HL-60 (cell line): ENCODE measurements around the gene MSLN.
A peak's percentile ranks its signal among the peaks of the same experiment; 100 is the strongest.

Source experiments
- DNase-seq, 2 experiments: peaks; one replicate each; pipeline ENCODE4 v3.0.0-alpha.2; 2010 to 2020; ENCODE audit warnings: low read depth in 1 of 2, low spot score in 1 of 2
- H3K27ac ChIP-seq: fragments of 250-450 bp; sonication (Bioruptor Pico); replicated peaks from 2 replicates; pipeline ENCODE4 v1.5.1; 2020; ENCODE audit warnings: mild to moderate bottlenecking, moderate library complexity
- H3K27me3 ChIP-seq: fragments of 250-450 bp; sonication (Bioruptor Pico); 2 replicates; pipeline ENCODE4 v1.5.1; 2021; ENCODE audit warnings: mild to moderate bottlenecking, moderate library complexity; ENCODE audit not compliant: insufficient read depth, poor library complexity, severe bottlenecking
- H3K4me3 ChIP-seq: replicated peaks from 2 replicates; pipeline ENCODE4 v1.5.1; 2011; ENCODE audit warnings: mild to moderate bottlenecking, control low read depth, low read length; ENCODE audit not compliant: insufficient read depth
- CTCF ChIP-seq: IDR thresholded peaks from one replicate; pipeline ENCODE4 v1.5.1; 2011; ENCODE audit warnings: low read length, control low read depth, inconsistent platforms; ENCODE audit not compliant: insufficient read depth
- GABPA ChIP-seq: IDR thresholded peaks from 2 replicates; pipeline ENCODE4 v1.6.1; 2012; ENCODE audit warnings: low read depth
- POLR2AphosphoS5 ChIP-seq: IDR thresholded peaks from 2 replicates; pipeline ENCODE4 v1.6.1; 2012; ENCODE audit warnings: low read depth
- SPI1 ChIP-seq: IDR thresholded peaks from 2 replicates; pipeline ENCODE4 v1.6.1; 2012; ENCODE audit warnings: low read depth, mild to moderate bottlenecking, borderline replicate concordance
- TF ChIP-seq, protein P1 (sequence below): IDR thresholded peaks from 2 replicates; pipeline ENCODE4 v1.6.1; 2012; ENCODE audit warnings: low read depth; ENCODE audit not compliant: insufficient replicate concordance

The MSLN gene

DNA sequence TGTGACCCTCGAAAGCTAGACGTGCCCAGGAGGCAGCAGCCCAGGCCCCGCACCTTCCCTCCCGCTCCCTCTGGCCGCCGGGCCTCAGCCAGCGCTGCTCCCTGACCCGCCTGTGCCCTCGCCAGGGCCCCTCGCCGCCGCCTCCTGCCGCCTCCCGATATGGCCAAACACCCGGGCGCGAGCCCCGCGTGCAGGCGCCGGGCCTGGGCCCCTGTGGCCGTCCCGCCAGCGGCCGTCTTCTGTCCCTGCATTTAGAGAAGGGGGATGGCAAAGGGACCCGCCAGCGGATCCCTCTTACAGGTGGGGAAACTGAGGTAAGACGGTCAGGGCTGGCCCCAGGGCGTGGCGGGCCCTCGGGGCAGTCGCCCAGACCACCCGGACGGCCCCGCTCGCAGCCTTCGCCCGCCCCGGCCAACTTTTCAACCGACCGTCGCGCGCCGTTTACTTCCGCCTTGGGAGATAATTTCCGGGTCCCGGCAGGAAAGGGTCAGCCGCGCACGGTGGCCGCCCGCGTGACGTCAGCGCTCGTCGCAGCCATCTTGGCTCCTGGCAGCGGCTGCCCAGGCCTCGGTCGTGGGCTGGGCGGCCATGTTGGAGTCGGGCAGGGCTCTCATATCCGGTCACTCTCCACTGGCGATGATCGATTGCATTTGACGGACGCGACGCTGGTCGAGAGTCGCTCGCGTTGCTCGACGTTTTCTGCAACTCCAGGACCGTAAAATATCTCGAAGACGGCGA lies 47.0 kb downstream of the MSLN start:
- peak overlapping the region; percentile 93 for H3K27ac ChIP-seq

DNA sequence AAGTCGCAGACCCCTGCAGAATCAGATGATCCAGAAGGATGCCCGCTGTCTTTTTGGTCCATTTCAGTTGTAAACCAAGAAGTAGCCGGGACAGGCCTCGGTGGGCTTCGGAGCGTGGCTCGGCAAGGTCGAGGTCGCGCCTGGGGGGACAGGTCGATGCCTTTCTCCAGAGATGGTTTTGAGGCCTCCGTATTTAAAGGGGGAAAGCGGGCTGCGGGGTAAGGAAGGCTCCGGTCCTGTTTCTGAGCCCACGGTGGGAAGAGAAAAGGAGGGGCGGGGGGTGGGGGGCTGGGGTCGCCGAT lies 47.5 kb downstream of the MSLN start:
- Histone ChIP-seq H3K27me3 (peaks cover 5% of the 10 kb centered on the region), H3K4me3 (peak overlapping the region; percentile 83), H3K27ac (peak overlapping the region; percentile 93)
- no peak for TF ChIP-seq GABPA
- TF ChIP-seq POLR2AphosphoS5 = no peak
- TF ChIP-seq SPI1 = no peak
- TF ChIP-seq, protein P1, sequence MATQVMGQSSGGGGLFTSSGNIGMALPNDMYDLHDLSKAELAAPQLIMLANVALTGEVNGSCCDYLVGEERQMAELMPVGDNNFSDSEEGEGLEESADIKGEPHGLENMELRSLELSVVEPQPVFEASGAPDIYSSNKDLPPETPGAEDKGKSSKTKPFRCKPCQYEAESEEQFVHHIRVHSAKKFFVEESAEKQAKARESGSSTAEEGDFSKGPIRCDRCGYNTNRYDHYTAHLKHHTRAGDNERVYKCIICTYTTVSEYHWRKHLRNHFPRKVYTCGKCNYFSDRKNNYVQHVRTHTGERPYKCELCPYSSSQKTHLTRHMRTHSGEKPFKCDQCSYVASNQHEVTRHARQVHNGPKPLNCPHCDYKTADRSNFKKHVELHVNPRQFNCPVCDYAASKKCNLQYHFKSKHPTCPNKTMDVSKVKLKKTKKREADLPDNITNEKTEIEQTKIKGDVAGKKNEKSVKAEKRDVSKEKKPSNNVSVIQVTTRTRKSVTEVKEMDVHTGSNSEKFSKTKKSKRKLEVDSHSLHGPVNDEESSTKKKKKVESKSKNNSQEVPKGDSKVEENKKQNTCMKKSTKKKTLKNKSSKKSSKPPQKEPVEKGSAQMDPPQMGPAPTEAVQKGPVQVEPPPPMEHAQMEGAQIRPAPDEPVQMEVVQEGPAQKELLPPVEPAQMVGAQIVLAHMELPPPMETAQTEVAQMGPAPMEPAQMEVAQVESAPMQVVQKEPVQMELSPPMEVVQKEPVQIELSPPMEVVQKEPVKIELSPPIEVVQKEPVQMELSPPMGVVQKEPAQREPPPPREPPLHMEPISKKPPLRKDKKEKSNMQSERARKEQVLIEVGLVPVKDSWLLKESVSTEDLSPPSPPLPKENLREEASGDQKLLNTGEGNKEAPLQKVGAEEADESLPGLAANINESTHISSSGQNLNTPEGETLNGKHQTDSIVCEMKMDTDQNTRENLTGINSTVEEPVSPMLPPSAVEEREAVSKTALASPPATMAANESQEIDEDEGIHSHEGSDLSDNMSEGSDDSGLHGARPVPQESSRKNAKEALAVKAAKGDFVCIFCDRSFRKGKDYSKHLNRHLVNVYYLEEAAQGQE = no peak
- no peak for DNase-seq

More for the DNA sequence above, 47.0 kb downstream of the MSLN start:
- Histone ChIP-seq H3K27me3 (peaks cover 5% of the 10 kb centered on the region), H3K4me3 (peak overlapping the region; percentile 83)
- TF ChIP-seq GABPA (peak; percentile 87), POLR2AphosphoS5 (peak; percentile 87), SPI1 (no peak)
- peak; percentile 90 to 95 for DNase-seq

GRCh38 chr16:813204-813915 lies 52.8 kb downstream of the MSLN start:
- Histone ChIP-seq H3K27ac (no peak overlapping the region), H3K27me3 (peaks cover 11% of the 10 kb centered on the region), H3K4me3 (no peak overlapping the region)
- peak in 1 of 2 experiments; percentile 19 for DNase-seq
- no peak for TF ChIP-seq POLR2AphosphoS5
- TF ChIP-seq, protein P1 = no peak
- peak; percentile 17 for TF ChIP-seq CTCF
- no peak for TF ChIP-seq SPI1
- TF ChIP-seq GABPA = no peak

- peaks cover 11% of the 10 kb centered on the region for H3K27me3 ChIP-seq
- TF ChIP-seq GABPA = no peak
- H3K4me3 ChIP-seq = no peak overlapping the region
- no peak for DNase-seq
- H3K27ac ChIP-seq = no peak overlapping the region
Observed at GRCh38 chr16:813916-814412, 53.4 kb downstream of the MSLN start.

GRCh38 chr16:814974-815373 lies 54.4 kb downstream of the MSLN start:
- Histone ChIP-seq H3K27ac (no peak overlapping the region), H3K4me3 (no peak overlapping the region), H3K27me3 (peaks cover 20% of the 10 kb centered on the region)
- TF ChIP-seq GABPA (no peak), SPI1 (no peak)
- TF ChIP-seq, protein P1 = no peak
- no peak for DNase-seq
